NB4 (cell line): ENCODE data around the gene C9orf43.

ENCODE experiments used
- CTCF ChIP-seq: IDR thresholded peaks from one replicate; pipeline ENCODE4 v1.5.1; 2012; ENCODE audit warnings: low read depth, low read length
- POLR2A ChIP-seq: IDR thresholded peaks from 2 replicates; pipeline ENCODE4 v1.6.1; 2011; ENCODE audit warnings: mild to moderate bottlenecking; ENCODE audit not compliant: insufficient read length; ENCODE audit errors: extremely low read depth

- TF ChIP-seq CTCF (no peak), POLR2A (no peak)
Observed at GRCh38 chr9:113479174-113479621, 68.7 kb downstream of the C9orf43 start.
